Glutamatergic neuron (in vitro differentiated cells): ENCODE data around the gene RTN4IP1. TPM values are rescaled to one million over a fixed set of nuclear protein-coding genes. Genes with fewer than 3 reads are reported as not detected.
"Not testable (repeated sequence)": the region's sequence is repeated elsewhere in the genome, so short reads cannot be mapped to it uniquely, and the experiment has no call there.

Experiments
- DNase-seq: peaks from one replicate; pipeline ENCODE4 v3.0.0; 2022
- H3K27ac Mint-ChIP-seq: one replicate; pipeline ENCODE4 v1.8.0; 2020; ENCODE audit warnings: mild to moderate bottlenecking, mixed read lengths, inconsistent platforms; ENCODE audit not compliant: unreplicated experiment
- H3K27me3 Mint-ChIP-seq: one replicate; pipeline ENCODE4 v1.8.0; 2020; ENCODE audit warnings: mild to moderate bottlenecking, moderate library complexity, mixed read lengths, inconsistent platforms; ENCODE audit not compliant: unreplicated experiment
- H3K36me3 Mint-ChIP-seq: one replicate; pipeline ENCODE4 v1.8.0; 2020; ENCODE audit warnings: mild to moderate bottlenecking, mixed read lengths, inconsistent platforms; ENCODE audit not compliant: unreplicated experiment
- H3K4me1 Mint-ChIP-seq: one replicate; pipeline ENCODE4 v1.8.0; 2020; ENCODE audit warnings: mild to moderate bottlenecking, low read depth, mixed read lengths, inconsistent platforms; ENCODE audit not compliant: unreplicated experiment
- H3K4me3 Mint-ChIP-seq: one replicate; pipeline ENCODE4 v1.8.0; 2020; ENCODE audit warnings: mild to moderate bottlenecking, mixed read lengths, inconsistent platforms; ENCODE audit not compliant: unreplicated experiment
- H3K9me3 Mint-ChIP-seq: one replicate; pipeline ENCODE4 v1.8.0; 2020; ENCODE audit warnings: mild to moderate bottlenecking, moderate library complexity, mixed read lengths, inconsistent platforms; ENCODE audit not compliant: unreplicated experiment
- CTCF ChIP-seq: fragments of 200-600 bp; sonication (generic); IDR thresholded peaks from one replicate; pipeline ENCODE4 v1.5.0; 2021; ENCODE audit not compliant: partially characterized antibody, unreplicated experiment
- total RNA-seq: library from RNA; stranded (reverse); fragmentation: NEBNext Ultra II Directional; extraction: Animal tissue kit (Norgen Biotek cat#: 25700); gene quantifications from one replicate; pipeline ENCODE4 v1.2.1, GENCODE V29; 2021; ENCODE audit not compliant: unreplicated experiment

The RTN4IP1 gene
- total RNA-seq, 1 donor from 2014 or later = 4.7 TPM

GRCh38 chr6:106609699-106610098, 19.6 kb downstream of the RTN4IP1 start:
- no peaks in the 10 kb centered on the region for H3K36me3 Mint-ChIP-seq
- H3K4me1 Mint-ChIP-seq = no peaks in the 10 kb centered on the region
- TF ChIP-seq CTCF = peak; percentile 16
- H3K4me3 Mint-ChIP-seq = no peak overlapping the region
- peak; percentile 37 for DNase-seq
- no peaks in the 10 kb centered on the region for H3K9me3 Mint-ChIP-seq
- no peak overlapping the region for H3K27ac Mint-ChIP-seq
- no peaks in the 10 kb centered on the region for H3K27me3 Mint-ChIP-seq

GRCh38 chr6:106608080-106608668, 21.1 kb downstream of the RTN4IP1 start:
- H3K36me3 Mint-ChIP-seq = no peaks in the 10 kb centered on the region
- H3K9me3 Mint-ChIP-seq = no peaks in the 10 kb centered on the region
- no peaks in the 10 kb centered on the region for H3K27me3 Mint-ChIP-seq
- TF ChIP-seq CTCF = peak; percentile 86
- H3K4me3 Mint-ChIP-seq = no peak overlapping the region
- H3K4me1 Mint-ChIP-seq = no peaks in the 10 kb centered on the region
- DNase-seq = no peak
- H3K27ac Mint-ChIP-seq = no peak overlapping the region

DNA sequence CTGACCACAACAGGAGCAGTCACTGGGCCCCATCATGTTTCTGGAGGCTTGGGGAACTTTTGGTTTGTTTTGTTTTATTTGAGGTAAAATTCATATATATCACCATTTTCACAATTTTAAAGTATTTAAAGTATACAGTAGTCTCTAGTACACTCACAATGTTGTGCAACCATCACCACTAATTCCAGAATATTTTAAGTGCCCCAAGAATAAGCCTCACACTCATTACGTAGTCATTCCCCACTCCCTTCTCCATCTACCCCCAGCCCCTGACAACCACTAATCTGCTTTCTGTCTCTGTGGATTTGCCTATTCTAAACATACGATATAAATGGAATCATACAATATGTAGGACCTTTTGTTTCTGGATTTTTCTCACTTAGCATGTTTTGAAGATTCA, 29.0 kb downstream of the RTN4IP1 start:
- Mint-ChIP-seq H3K4me3 (no peak overlapping the region), H3K27ac (no peak overlapping the region), H3K4me1 (no peaks in the 10 kb centered on the region), H3K36me3 (peaks cover 4% of the 10 kb centered on the region), H3K9me3 (no peaks in the 10 kb centered on the region), H3K27me3 (peaks cover 2% of the 10 kb centered on the region)
- TF ChIP-seq CTCF = no peak
- no peak for DNase-seq

DNA sequence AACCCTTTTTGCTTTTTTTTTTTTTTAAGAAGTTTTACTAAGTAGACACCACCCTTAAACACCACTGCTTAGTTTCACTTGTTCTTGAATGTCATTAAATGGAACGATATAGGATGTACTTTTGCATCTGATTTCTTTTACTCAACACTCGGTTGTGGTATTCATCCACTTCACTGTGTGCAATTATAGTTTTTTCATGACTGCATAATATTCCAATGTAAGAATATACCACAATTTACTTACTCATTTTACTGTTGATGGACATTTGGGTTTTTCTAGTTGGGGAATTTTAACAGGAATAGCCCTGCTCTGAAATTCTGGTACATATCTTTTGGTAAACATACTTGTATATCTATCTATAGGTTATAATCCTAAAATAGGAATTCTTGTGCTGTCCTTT, 29.9 kb downstream of the RTN4IP1 start:
- no peak for DNase-seq
- Mint-ChIP-seq H3K9me3 (no peaks in the 10 kb centered on the region), H3K27me3 (peaks cover 2% of the 10 kb centered on the region), H3K36me3 (peaks cover 4% of the 10 kb centered on the region), H3K4me3 (no peak overlapping the region), H3K27ac (no peak overlapping the region), H3K4me1 (no peaks in the 10 kb centered on the region)
- no peak for TF ChIP-seq CTCF

- no peaks in the 10 kb centered on the region for H3K4me1 Mint-ChIP-seq
- no peaks in the 10 kb centered on the region for H3K9me3 Mint-ChIP-seq
- H3K27me3 Mint-ChIP-seq = no peaks in the 10 kb centered on the region
- no peak for TF ChIP-seq CTCF
- DNase-seq = no peak
- no peak overlapping the region for H3K4me3 Mint-ChIP-seq
- no peaks in the 10 kb centered on the region for H3K36me3 Mint-ChIP-seq
- no peak overlapping the region for H3K27ac Mint-ChIP-seq
These were observed 38.0 kb downstream of the RTN4IP1 start for GRCh38 chr6:106591111-106591825.

GRCh38 chr6:106588937-106589336, 40.4 kb downstream of the RTN4IP1 start:
- not testable (repeated sequence) for DNase-seq, H3K27ac Mint-ChIP-seq, H3K36me3 Mint-ChIP-seq, H3K27me3 Mint-ChIP-seq, H3K4me1 Mint-ChIP-seq, H3K9me3 Mint-ChIP-seq, H3K4me3 Mint-ChIP-seq
